Hepatocyte (in vitro differentiated cells): Measurements from ENCODE around the gene RNF151. TPM values are rescaled to one million over a fixed set of nuclear protein-coding genes. Genes with fewer than 3 reads are reported as not detected.
A peak's percentile ranks its signal among the peaks of the same experiment; 100 is the strongest.

ENCODE experiments used
- DNase-seq: peaks from one replicate; pipeline ENCODE4 v3.0.0-alpha.2; 2016; ENCODE audit warnings: low spot score
- H2AFZ ChIP-seq: fragments of 200-600 bp; sonication (generic); 2 replicates; pipeline ENCODE4 v1.6.0; 2016; ENCODE audit warnings: antibody characterized with exemption, mild to moderate bottlenecking
- H3K27ac ChIP-seq: fragments of 200-600 bp; sonication (generic); 2 replicates; pipeline ENCODE4 v1.5.1; 2016; ENCODE audit warnings: mild to moderate bottlenecking
- H3K27me3 ChIP-seq: fragments of 200-600 bp; sonication (generic); 2 replicates; pipeline ENCODE4 v1.6.1; 2016
- H3K36me3 ChIP-seq: fragments of 200-600 bp; sonication (generic); replicated peaks from 2 replicates; pipeline ENCODE4 v1.5.1; 2016; ENCODE audit warnings: low read depth; ENCODE audit not compliant: insufficient read depth
- H3K4me1 ChIP-seq: fragments of 200-600 bp; sonication (generic); 2 replicates; pipeline ENCODE4 v1.5.1; 2016; ENCODE audit warnings: mild to moderate bottlenecking, moderate library complexity; ENCODE audit not compliant: insufficient read depth
- H3K4me2 ChIP-seq: fragments of 200-600 bp; sonication (generic); 2 replicates; pipeline ENCODE4 v1.6.0; 2016
- H3K4me3 ChIP-seq: fragments of 200-600 bp; sonication (generic); 2 replicates; pipeline ENCODE4 v1.5.1; 2016; ENCODE audit warnings: mild to moderate bottlenecking
- H3K79me2 ChIP-seq: fragments of 200-600 bp; sonication (generic); 2 replicates; pipeline ENCODE4 v1.6.0; 2017; ENCODE audit warnings: mild to moderate bottlenecking
- H3K9me2 ChIP-seq: fragments of 200-600 bp; sonication (generic); replicated peaks from 2 replicates; pipeline ENCODE4 v1.6.0; 2017; ENCODE audit warnings: mild to moderate bottlenecking; ENCODE audit not compliant: insufficient read depth
- H3K9me3 ChIP-seq: fragments of 200-600 bp; sonication (generic); 2 replicates; pipeline ENCODE4 v1.5.1; 2016; ENCODE audit warnings: low read depth, mild to moderate bottlenecking
- H4K20me1 ChIP-seq: fragments of 200-600 bp; sonication (generic); 2 replicates; pipeline ENCODE4 v1.6.0; 2016; ENCODE audit warnings: mild to moderate bottlenecking; ENCODE audit not compliant: insufficient read depth, poor library complexity, severe bottlenecking
- EZH2 ChIP-seq: fragments of 200-600 bp; sonication (generic); IDR thresholded peaks from 2 replicates; pipeline ENCODE4 v1.6.1; 2016; ENCODE audit warnings: antibody characterized with exemption, mild to moderate bottlenecking, borderline replicate concordance
- EZH2phosphoT487 ChIP-seq: fragments of 200-600 bp; sonication (generic); IDR thresholded peaks from one replicate; pipeline ENCODE4 v1.6.1; 2018; ENCODE audit warnings: antibody characterized with exemption, mild to moderate bottlenecking, low read depth, moderate library complexity; ENCODE audit not compliant: unreplicated experiment, severe bottlenecking
- WGBS: methylation state at CpG from one replicate; pipeline ENCODE4 v1.1.6; 2016; ENCODE audit warnings: low lambda C conversion rate; ENCODE audit errors: missing lambda C conversion rate; 5-methylcytosine and 5-hydroxymethylcytosine counted together
- polyA plus RNA-seq: library from polyadenylated mRNA; unstranded; fragments of >200 nt; fragmentation: Nextera tagmentation; extraction: Ambion mirVana; gene quantifications from 2 replicates; pipeline ENCODE4 v1.2.1, GENCODE V29; 2016
- total RNA-seq: library from RNA; depleted of rRNA; stranded (reverse); fragments of >200 nt; gene quantifications from 2 replicates; pipeline ENCODE4 v1.2.3, GENCODE V29; 2014
- TF ChIP-seq, protein P1 (sequence below): fragments of 200-600 bp; sonication (generic); IDR thresholded peaks from 2 replicates; pipeline ENCODE4 v1.5.1; 2016; ENCODE audit warnings: antibody characterized with exemption, mild to moderate bottlenecking; ENCODE audit not compliant: poor library complexity

The RNF151 gene
- total and polyA plus RNA-seq, 2 experiments from 2014 or later = not detected

DNA sequence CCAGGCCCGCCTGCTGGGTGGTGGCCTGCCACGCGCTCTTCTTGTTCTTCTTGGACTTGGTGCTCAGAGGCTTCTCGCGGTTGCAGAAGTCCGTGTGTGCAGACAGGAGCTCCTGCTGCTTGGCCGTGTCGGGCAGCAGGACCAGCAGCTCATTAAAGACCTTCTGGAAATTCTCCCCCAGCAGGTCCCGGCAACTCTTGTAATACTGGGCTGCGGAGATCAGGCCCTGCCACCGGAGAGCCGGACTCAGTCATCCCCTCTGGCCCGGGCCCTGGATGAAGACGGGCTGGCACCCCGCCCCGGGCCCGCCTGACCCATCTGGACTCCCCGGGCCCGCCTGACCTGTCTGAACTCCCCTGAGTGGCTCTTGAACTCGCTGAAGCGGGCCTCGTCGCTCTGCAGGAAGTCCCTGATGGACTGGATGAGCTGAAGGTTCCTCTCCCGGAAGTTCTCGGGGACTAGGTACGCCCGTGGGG is 31.7 kb downstream of the RNF151 start:
- 94% methylated on average over 27 of the region's 27 CpGs for WGBS
- no peak for DNase-seq
- Histone ChIP-seq H3K4me2 (no peak overlapping the region), H2AFZ (no peak overlapping the region), H3K4me1 (peaks cover 10% of the 10 kb centered on the region), H4K20me1 (peaks cover 7% of the 10 kb centered on the region), H3K27me3 (no peaks in the 10 kb centered on the region), H3K36me3 (no peaks in the 10 kb centered on the region), H3K27ac (peak overlapping the region; percentile 53), H3K9me3 (no peaks in the 10 kb centered on the region), H3K9me2 (no peaks in the 10 kb centered on the region), H3K4me3 (no peak overlapping the region), H3K79me2 (peaks cover 4% of the 10 kb centered on the region)
- TF ChIP-seq EZH2phosphoT487 (no peak), EZH2 (no peak)
- TF ChIP-seq, protein P1, sequence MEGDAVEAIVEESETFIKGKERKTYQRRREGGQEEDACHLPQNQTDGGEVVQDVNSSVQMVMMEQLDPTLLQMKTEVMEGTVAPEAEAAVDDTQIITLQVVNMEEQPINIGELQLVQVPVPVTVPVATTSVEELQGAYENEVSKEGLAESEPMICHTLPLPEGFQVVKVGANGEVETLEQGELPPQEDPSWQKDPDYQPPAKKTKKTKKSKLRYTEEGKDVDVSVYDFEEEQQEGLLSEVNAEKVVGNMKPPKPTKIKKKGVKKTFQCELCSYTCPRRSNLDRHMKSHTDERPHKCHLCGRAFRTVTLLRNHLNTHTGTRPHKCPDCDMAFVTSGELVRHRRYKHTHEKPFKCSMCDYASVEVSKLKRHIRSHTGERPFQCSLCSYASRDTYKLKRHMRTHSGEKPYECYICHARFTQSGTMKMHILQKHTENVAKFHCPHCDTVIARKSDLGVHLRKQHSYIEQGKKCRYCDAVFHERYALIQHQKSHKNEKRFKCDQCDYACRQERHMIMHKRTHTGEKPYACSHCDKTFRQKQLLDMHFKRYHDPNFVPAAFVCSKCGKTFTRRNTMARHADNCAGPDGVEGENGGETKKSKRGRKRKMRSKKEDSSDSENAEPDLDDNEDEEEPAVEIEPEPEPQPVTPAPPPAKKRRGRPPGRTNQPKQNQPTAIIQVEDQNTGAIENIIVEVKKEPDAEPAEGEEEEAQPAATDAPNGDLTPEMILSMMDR = no peak

DNA sequence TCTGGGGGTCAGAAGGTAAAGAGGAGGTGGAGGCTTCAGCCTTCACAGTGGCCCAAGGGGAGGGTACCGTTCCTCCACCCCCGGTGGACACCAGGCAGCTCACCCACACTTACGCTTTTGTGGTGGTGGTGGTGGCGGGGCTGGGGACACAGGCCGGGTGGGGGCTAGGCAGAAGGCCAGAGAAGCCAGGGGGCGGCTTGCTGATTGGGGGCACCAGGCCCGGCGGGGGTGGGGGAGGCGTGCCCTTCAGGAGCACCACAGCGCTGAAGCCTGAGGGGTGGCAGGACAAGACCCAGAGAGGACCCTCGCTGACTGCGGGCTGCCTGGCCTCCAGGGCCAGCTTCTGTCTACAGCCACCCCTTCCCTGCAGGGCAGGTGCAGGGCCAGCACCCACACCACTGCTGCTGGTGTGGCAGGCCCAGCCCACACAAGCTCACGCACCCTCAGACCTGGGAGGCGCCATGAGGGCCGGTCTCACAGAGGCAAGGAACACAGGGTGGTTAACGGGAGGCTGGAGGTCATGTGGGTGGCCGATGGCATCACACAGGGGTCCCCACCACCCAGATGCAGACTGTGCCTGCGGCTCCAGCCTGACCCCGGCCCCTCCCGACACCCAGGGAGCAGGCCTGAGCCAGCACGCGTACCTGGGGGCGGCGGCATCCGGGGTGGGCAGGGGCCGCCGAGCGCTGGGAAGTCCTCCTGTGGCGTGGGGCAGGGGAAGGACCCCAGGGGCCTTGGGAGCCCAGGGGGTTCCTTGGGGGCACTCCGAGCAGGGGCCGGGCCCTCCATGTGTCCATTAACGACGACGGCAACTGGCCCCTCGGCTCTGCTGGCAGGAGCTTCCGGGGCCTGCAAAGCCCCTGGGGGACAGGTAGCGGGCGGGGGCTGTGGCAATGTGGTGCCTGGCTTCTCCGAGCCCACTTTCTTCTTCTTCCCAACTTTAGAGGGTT is 32.5 kb downstream of the RNF151 start:
- no peak for DNase-seq
- H3K27me3 ChIP-seq = no peaks in the 10 kb centered on the region
- H4K20me1 ChIP-seq = peaks cover 12% of the 10 kb centered on the region
- H3K27ac ChIP-seq = no peak overlapping the region
- no peak for TF ChIP-seq EZH2phosphoT487
- no peak for TF ChIP-seq EZH2
- TF ChIP-seq, protein P1 = no peak
- no peaks in the 10 kb centered on the region for H3K9me3 ChIP-seq
- peaks cover 12% of the 10 kb centered on the region for H3K4me1 ChIP-seq
- H3K79me2 ChIP-seq = peaks cover 8% of the 10 kb centered on the region
- H3K9me2 ChIP-seq = no peaks in the 10 kb centered on the region
- no peak overlapping the region for H3K4me2 ChIP-seq
- no peaks in the 10 kb centered on the region for H3K36me3 ChIP-seq
- 98% methylated on average over 31 of the region's 39 CpGs for WGBS
- no peak overlapping the region for H2AFZ ChIP-seq
- H3K4me3 ChIP-seq = no peak overlapping the region

DNA sequence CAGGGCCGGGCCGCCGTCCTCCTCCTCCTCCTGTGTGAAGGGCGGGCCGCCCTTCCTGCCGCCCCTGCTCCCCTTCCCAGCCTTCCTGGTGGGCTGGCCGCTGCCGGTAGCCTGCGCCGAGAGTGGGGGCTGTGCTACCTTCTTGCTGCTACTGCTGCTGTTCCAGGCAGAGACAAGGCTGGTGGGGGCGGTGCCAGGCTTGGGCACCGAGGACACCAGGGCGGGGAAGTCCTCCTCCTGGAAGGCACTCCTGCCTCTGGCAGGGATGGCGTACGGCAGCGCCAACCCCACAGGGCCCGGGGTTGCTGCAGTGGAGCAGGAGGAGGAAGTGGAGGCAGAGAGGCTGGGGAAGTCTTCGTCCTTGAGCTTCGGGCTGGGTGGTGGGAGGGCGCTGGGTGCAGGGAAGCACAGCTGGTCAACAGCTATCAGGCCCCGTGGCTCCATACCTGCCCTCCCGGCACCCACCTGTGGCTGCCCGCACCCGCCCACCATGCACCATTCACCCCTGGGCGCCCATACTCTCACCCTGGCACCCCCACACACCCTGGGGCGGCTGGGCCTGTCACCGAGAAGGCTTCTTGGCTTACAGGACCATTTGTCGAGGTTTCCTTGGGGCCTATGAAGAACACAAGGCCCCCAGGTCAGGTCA is 33.3 kb downstream of the RNF151 start:
- no peak for DNase-seq
- H3K36me3 ChIP-seq = no peaks in the 10 kb centered on the region

DNA sequence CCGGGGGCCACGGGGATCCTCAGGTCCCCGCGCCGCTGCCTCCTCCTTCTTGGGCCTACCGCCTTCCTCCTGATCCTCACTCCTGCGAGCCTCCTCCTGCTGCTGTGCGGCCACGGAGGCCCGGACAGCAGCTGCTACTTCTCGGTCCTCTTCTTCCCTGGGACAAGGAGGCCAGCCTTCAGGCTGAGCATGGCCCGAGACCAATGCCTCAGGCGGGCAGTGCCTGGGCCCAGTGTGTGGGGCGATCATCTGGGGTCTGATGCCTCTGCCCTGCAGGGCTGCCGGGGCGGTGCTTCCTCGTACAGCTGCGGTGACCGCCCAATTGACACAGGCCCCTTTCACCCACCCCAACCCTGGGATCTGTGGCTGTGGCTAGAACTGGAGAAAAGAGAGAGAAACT is 34.4 kb downstream of the RNF151 start:
- peaks cover 29% of the 10 kb centered on the region for H4K20me1 ChIP-seq
- H3K79me2 ChIP-seq = peaks cover 27% of the 10 kb centered on the region
- H3K9me3 ChIP-seq = no peaks in the 10 kb centered on the region
- DNase-seq = no peak
- WGBS = 97% methylated on average over 19 of the region's 19 CpGs
- TF ChIP-seq EZH2 (no peak), EZH2phosphoT487 (no peak)
- TF ChIP-seq, protein P1 = no peak
- H3K36me3 ChIP-seq = no peaks in the 10 kb centered on the region
- H3K4me3 ChIP-seq = no peak overlapping the region
- no peak overlapping the region for H3K4me2 ChIP-seq
- H3K9me2 ChIP-seq = no peaks in the 10 kb centered on the region
- H3K4me1 ChIP-seq = peaks cover 15% of the 10 kb centered on the region
- no peak overlapping the region for H2AFZ ChIP-seq
- no peaks in the 10 kb centered on the region for H3K27me3 ChIP-seq
- no peak overlapping the region for H3K27ac ChIP-seq

More for the DNA sequence above, 33.3 kb downstream of the RNF151 start:
- no peaks in the 10 kb centered on the region for H3K27me3 ChIP-seq
- no peaks in the 10 kb centered on the region for H3K9me2 ChIP-seq
- no peak overlapping the region for H3K27ac ChIP-seq
- no peak overlapping the region for H2AFZ ChIP-seq
- H3K79me2 ChIP-seq = peaks cover 17% of the 10 kb centered on the region
- H3K4me1 ChIP-seq = peaks cover 15% of the 10 kb centered on the region
- H3K4me3 ChIP-seq = no peak overlapping the region
- no peak overlapping the region for H3K4me2 ChIP-seq
- TF ChIP-seq EZH2 = no peak
- peaks cover 18% of the 10 kb centered on the region for H4K20me1 ChIP-seq
- H3K9me3 ChIP-seq = no peaks in the 10 kb centered on the region
- WGBS = 98% methylated on average over 25 of the region's 28 CpGs
